ENCODE data around the gene PRX. TPM values are rescaled to one million over a fixed set of nuclear protein-coding genes. Genes with fewer than 3 reads are reported as not detected.

PRX gene
- total and polyA plus RNA-seq, 9 donors: 1.7 to 8.8 (median 6.9) TPM

DNA sequence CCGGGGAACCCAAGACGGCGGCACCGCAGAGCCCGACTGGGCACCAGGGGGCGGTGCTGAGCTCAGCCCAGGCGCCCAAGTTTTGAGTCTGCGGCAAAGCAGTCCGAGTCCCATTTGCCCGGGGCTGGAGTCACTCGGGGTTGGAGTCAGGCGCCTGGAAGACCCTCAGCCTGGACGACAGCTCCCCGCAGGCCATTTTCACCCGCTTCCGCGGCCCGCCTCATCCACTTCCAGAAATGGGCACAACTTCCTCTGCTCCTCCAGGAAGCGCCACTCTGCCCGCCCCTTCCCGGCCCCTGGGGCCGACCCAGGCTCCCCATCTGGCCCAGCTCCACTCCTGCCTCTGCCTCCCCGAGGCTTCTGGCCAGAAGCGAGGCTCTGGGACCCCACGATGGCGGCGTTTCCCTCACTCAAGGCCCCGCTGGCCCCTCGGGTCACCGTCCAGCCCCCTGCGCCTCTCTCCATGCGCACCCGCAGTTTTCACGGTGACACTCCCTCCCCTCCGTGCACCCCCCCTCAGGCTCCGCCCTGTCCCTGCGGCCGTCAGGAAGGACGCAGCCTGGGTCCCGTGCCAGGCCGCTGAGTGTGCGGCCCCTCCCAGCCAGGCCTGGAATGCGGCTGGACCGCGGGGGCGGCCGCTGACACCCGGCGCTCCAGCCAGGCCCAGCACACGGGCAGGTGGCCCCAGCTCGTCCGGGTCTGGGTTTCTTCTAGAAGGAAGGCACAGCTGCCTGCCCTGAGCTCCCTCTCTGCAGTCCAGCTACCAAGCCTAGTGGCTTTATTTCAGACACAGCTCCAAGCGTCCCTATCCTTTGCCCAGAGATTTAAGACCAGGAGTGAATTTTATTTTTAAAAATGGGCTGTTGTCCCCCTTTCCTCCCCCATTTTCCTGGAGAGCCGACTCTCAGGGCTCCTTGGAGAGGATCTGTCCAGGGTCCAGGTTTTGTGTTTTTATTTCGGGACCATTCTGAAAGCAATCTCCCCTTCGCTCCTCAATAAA is 7.9 kb upstream of the PRX start:
- Histone ChIP-seq H3K36me3 (no peaks in the 10 kb centered on the region), H3K27me3 (no peaks in the 10 kb centered on the region), H3K4me3 (peak overlapping the region; percentile 67), H3K4me1 (ENCODE audit: insufficient read depth) (peaks cover 2% of the 10 kb centered on the region), H3K9me3 (no peaks in the 10 kb centered on the region), H3K27ac (peak overlapping the region; percentile 98)
- DNase-seq: peak; percentile 95 to 97 (median 96)
- TF ChIP-seq EP300 (IDR thresholded peaks at IDR 0.05) (peak; percentile 52), POLR2A (IDR thresholded peaks at IDR 0.05) (peak; percentile 83)
- TF ChIP-seq, protein P1, sequence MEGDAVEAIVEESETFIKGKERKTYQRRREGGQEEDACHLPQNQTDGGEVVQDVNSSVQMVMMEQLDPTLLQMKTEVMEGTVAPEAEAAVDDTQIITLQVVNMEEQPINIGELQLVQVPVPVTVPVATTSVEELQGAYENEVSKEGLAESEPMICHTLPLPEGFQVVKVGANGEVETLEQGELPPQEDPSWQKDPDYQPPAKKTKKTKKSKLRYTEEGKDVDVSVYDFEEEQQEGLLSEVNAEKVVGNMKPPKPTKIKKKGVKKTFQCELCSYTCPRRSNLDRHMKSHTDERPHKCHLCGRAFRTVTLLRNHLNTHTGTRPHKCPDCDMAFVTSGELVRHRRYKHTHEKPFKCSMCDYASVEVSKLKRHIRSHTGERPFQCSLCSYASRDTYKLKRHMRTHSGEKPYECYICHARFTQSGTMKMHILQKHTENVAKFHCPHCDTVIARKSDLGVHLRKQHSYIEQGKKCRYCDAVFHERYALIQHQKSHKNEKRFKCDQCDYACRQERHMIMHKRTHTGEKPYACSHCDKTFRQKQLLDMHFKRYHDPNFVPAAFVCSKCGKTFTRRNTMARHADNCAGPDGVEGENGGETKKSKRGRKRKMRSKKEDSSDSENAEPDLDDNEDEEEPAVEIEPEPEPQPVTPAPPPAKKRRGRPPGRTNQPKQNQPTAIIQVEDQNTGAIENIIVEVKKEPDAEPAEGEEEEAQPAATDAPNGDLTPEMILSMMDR (IDR thresholded peaks at IDR 0.05): peak; percentile 92 to 93 (median 93)
- WGBS, 3 donors: 1% methylated on average over 56 of the region's 56 CpGs
- intact Hi-C loops (cut with DNase I): loop anchor here in 2 of 4 donors (5.0 kb wide), 1 partner anchor 181 kb away; the partner anchor contains the start of gene LTBP4 (in 2 of the 2)

DNA sequence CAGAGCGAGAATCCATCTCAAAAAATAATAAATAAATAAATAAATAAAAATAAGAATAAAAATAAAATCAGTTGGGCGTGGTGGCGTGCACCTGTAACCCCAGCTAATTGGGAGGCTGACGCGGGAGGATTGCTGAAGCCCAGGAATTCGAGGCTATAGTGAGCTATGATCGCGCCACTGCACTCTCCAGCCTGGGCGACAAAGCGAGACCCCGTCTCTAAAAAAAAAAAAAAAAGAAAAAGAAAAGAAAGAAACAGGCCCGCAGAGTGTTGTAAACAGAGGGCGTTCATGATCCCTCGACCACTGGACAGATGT is 7.2 kb upstream of the PRX start:
- intact Hi-C loops (cut with DNase I): loop anchor here in 2 of 4 donors (5.0 kb wide), 1 partner anchor 182 kb away; the partner anchor contains the start of gene LTBP4 (in 2 of the 2)
- Histone ChIP-seq H3K9me3 (no peaks in the 10 kb centered on the region), H3K27me3 (no peaks in the 10 kb centered on the region), H3K36me3 (no peaks in the 10 kb centered on the region), H3K4me1 (ENCODE audit: insufficient read depth) (peaks cover 2% of the 10 kb centered on the region), H3K27ac (peak overlapping the region; percentile 98), H3K4me3 (peak overlapping the region; percentile 67)
- 45 to 54% (median 53%) methylated on average over 14 of the region's 14 CpGs for WGBS, 3 donors
- no peak for TF ChIP-seq POLR2A (IDR thresholded peaks at IDR 0.05)
- no peak for DNase-seq

DNA sequence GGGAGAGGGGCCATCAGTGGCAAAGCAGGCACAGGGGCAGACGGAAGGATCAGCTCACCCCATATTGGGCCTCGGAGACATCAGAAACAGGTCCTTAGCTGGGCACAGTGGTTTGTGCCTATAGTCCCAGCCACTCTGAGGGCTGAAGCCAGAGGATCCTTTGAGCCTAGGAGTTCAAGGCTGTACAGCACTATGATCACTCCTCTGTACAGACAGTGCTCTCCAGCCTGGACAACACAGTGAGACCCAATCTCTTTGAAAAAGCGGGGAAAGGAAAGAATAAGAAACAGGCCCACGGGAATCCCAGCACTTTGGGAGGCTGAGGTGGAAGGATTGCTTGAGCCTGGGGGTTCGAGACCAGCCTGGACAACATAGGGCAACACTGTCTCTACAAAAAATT is 6.6 kb upstream of the PRX start:
- TF ChIP-seq POLR2A (IDR thresholded peaks at IDR 0.05) (no peak), EP300 (IDR thresholded peaks at IDR 0.05) (no peak)
- TF ChIP-seq, protein P1 (IDR thresholded peaks at IDR 0.05): no peak
- H3K36me3 ChIP-seq: no peaks in the 10 kb centered on the region
- 86 to 88% (median 88%) methylated on average over 5 of the region's 5 CpGs for WGBS, 3 donors
- intact Hi-C loops (cut with DNase I): loop anchor here in 2 of 4 donors (5.0 kb wide), 1 partner anchor 183 kb away; the partner anchor contains the start of gene LTBP4 (in 2 of the 2)
- H3K27ac ChIP-seq: no peak overlapping the region
- no peak overlapping the region for H3K4me3 ChIP-seq
- H3K27me3 ChIP-seq: no peaks in the 10 kb centered on the region
- no peak for DNase-seq
- no peaks in the 10 kb centered on the region for H3K9me3 ChIP-seq
- H3K4me1 ChIP-seq (ENCODE audit: insufficient read depth): peaks cover 2% of the 10 kb centered on the region

DNA sequence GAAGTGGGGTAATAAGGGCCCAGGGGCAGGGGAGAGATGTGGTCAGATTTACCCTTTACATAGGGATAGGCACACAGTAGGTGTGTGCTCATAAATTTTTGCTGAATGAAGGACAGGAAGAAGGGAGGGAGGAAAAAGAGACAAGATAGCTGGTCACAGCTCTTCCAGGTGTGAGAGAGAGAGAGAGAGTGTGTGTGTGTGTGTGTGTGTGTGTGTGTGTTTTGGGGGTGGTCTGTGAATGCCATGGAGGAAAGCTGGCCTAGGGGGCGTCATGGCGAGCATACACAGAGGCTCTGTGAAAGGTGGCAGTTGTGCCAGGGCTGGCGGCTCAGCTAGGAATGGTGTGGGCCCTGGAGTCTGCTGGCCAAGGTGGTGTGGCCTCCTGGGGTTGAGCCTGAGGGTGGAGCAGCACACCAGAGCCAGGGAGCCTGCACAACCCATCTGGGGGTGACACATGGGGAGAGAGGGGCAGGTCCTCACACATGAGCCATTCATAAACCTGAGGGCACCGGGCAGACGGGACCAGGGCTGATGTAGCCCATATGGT is 6.0 kb upstream of the PRX start:
- intact Hi-C loops (cut with DNase I): no loop called here
- Histone ChIP-seq H3K9me3 (no peaks in the 10 kb centered on the region), H3K4me1 (ENCODE audit: insufficient read depth) (no peaks in the 10 kb centered on the region), H3K27ac (no peak overlapping the region), H3K27me3 (no peaks in the 10 kb centered on the region), H3K4me3 (no peak overlapping the region), H3K36me3 (no peaks in the 10 kb centered on the region)
- no peak for DNase-seq
- WGBS, 3 donors: 62 to 79% (median 74%) methylated on average over 5 of the region's 5 CpGs
- TF ChIP-seq POLR2A (IDR thresholded peaks at IDR 0.05) (no peak), EP300 (IDR thresholded peaks at IDR 0.05) (no peak)
- TF ChIP-seq, protein P1 (IDR thresholded peaks at IDR 0.05): no peak
